H9 (cell line): Measurements from ENCODE around the gene KAT5. TPM values are rescaled to one million over a fixed set of nuclear protein-coding genes. Genes with fewer than 3 reads are reported as not detected.

Source experiments
- DNase-seq: peaks from one replicate; pipeline ENCODE4 v3.0.0-alpha.2; 2017
- H2AFZ ChIP-seq: one replicate; pipeline ENCODE4 v1.6.1; 2013; ENCODE audit warnings: mild to moderate bottlenecking, low read length, control low read depth, moderate library complexity
- H2AK5ac ChIP-seq: 2 replicates; pipeline ENCODE4 v1.6.1; 2013; ENCODE audit warnings: low read length, control low read depth, mixed read lengths; ENCODE audit not compliant: insufficient read length
- H2BK120ac ChIP-seq: one replicate; pipeline ENCODE4 v1.6.1; 2013; ENCODE audit warnings: low read depth, mild to moderate bottlenecking, low read length, control low read depth, inconsistent platforms; ENCODE audit not compliant: poor library complexity, severe bottlenecking
- H2BK12ac ChIP-seq: 2 replicates; pipeline ENCODE4 v1.6.1; 2013; ENCODE audit warnings: low read length, control low read depth, mixed read lengths, low read depth; ENCODE audit not compliant: insufficient read length
- H2BK15ac ChIP-seq: 2 replicates; pipeline ENCODE4 v1.6.1; 2013; ENCODE audit warnings: low read depth, low read length, control low read depth
- H2BK20ac ChIP-seq: one replicate; pipeline ENCODE4 v1.6.1; 2013; ENCODE audit warnings: low read depth, mild to moderate bottlenecking, low read length, control low read depth, inconsistent platforms; ENCODE audit not compliant: poor library complexity, severe bottlenecking
- H2BK5ac ChIP-seq: 2 replicates; pipeline ENCODE4 v1.6.1; 2013; ENCODE audit warnings: low read length, control low read depth, mixed read lengths; ENCODE audit not compliant: insufficient read length
- H3K14ac ChIP-seq: 2 replicates; pipeline ENCODE4 v1.6.1; 2013; ENCODE audit warnings: low read length, control low read depth; ENCODE audit not compliant: insufficient read depth
- H3K18ac ChIP-seq: 2 replicates; pipeline ENCODE4 v1.6.1; 2013; ENCODE audit warnings: low read depth, mild to moderate bottlenecking, mixed read lengths, low read length, control low read depth; ENCODE audit not compliant: insufficient read length
- H3K23ac ChIP-seq: 2 replicates; pipeline ENCODE4 v1.6.1; 2013; ENCODE audit warnings: low read length, control low read depth, mixed read lengths, low read depth; ENCODE audit not compliant: insufficient read length
- H3K23me2 ChIP-seq: 2 replicates; pipeline ENCODE4 v1.6.1; 2013; ENCODE audit warnings: low read depth, mild to moderate bottlenecking, mixed read lengths, low read length, control low read depth; ENCODE audit not compliant: insufficient read length, poor library complexity, severe bottlenecking
- H3K27ac ChIP-seq: 2 replicates; pipeline ENCODE4 v1.5.1; 2013; ENCODE audit warnings: low read length, control low read depth, mixed read lengths, low read depth; ENCODE audit not compliant: insufficient read length
- H3K27me3 ChIP-seq: 2 replicates; pipeline ENCODE4 v1.6.1; 2013; ENCODE audit warnings: low read length, control low read depth, inconsistent platforms; ENCODE audit not compliant: insufficient read depth
- H3K4ac ChIP-seq: 2 replicates; pipeline ENCODE4 v1.6.1; 2013; ENCODE audit warnings: low read depth, mild to moderate bottlenecking, control low read depth, inconsistent platforms, low read length, moderate library complexity
- H3K4me1 ChIP-seq: 2 replicates; pipeline ENCODE4 v1.6.1; 2013; ENCODE audit warnings: low read length, control low read depth, inconsistent platforms; ENCODE audit not compliant: insufficient read depth
- H3K4me2 ChIP-seq: 2 replicates; pipeline ENCODE4 v1.6.1; 2013; ENCODE audit warnings: low read length, control low read depth, mixed read lengths; ENCODE audit not compliant: insufficient read length, insufficient read depth
- H3K56ac ChIP-seq: 2 replicates; pipeline ENCODE4 v1.6.1; 2013; ENCODE audit warnings: low read depth, mild to moderate bottlenecking, mixed read lengths, low read length, control low read depth; ENCODE audit not compliant: insufficient read length
- H3K79me1 ChIP-seq: 2 replicates; pipeline ENCODE4 v1.6.1; 2013; ENCODE audit warnings: low read depth, mild to moderate bottlenecking, moderate library complexity, low read length, control low read depth, inconsistent platforms; ENCODE audit not compliant: insufficient read depth, poor library complexity, severe bottlenecking
- H3K79me2 ChIP-seq: 2 replicates; pipeline ENCODE4 v1.6.1; 2013; ENCODE audit warnings: low read length, control low read depth, inconsistent platforms; ENCODE audit not compliant: insufficient read depth
- H3K9ac ChIP-seq: 2 replicates; pipeline ENCODE4 v1.6.1; 2013; ENCODE audit warnings: low read length, control low read depth, mixed read lengths; ENCODE audit not compliant: insufficient read length; ENCODE audit errors: extremely low read depth
- H3K9me3 ChIP-seq: one replicate; pipeline ENCODE4 v1.6.1; 2013; ENCODE audit warnings: low read depth, low read length, inconsistent platforms; ENCODE audit not compliant: control insufficient read depth
- H3T11ph ChIP-seq: one replicate; pipeline ENCODE4 v1.6.1; 2013; ENCODE audit warnings: mild to moderate bottlenecking, low read length, control low read depth, inconsistent platforms
- H4K20me1 ChIP-seq: one replicate; pipeline ENCODE4 v1.6.1; 2013; ENCODE audit not compliant: control insufficient read depth, insufficient read length, insufficient read depth
- H4K5ac ChIP-seq: 2 replicates; pipeline ENCODE4 v1.6.1; 2013; ENCODE audit warnings: low read depth, mild to moderate bottlenecking, mixed read lengths, low read length, control low read depth; ENCODE audit not compliant: insufficient read length
- H4K8ac ChIP-seq: replicated peaks from 2 replicates; pipeline ENCODE4 v1.6.1; 2013; ENCODE audit warnings: low read length, control low read depth, mixed read lengths, low read depth; ENCODE audit not compliant: insufficient read length
- H4K91ac ChIP-seq: 2 replicates; pipeline ENCODE4 v1.6.1; 2013; ENCODE audit warnings: low read depth, mild to moderate bottlenecking, moderate library complexity, mixed read lengths, low read length, control low read depth; ENCODE audit not compliant: insufficient read length
- H3K27ac Mint-ChIP-seq, 3 experiments: 2 replicates in 2 of 3; 3 replicates in 1 of 3; pipeline ENCODE4 v1.8.0; 2020 to 2021; ENCODE audit warnings: mixed read lengths in 3 of 3, mild to moderate bottlenecking in 1 of 3, moderate library complexity in 1 of 3
- H3K27me3 Mint-ChIP-seq: 2 replicates; pipeline ENCODE4 v1.8.0; 2021; ENCODE audit warnings: low read depth, mild to moderate bottlenecking, moderate library complexity, mixed read lengths
- H3K36me3 Mint-ChIP-seq, 3 experiments: 2 replicates in 2 of 3; 3 replicates in 1 of 3; pipeline ENCODE4 v1.8.0; 2020 to 2021; ENCODE audit warnings: low read depth in 3 of 3, mixed read lengths in 3 of 3; ENCODE audit not compliant: insufficient read depth in 1 of 3
- H3K4me1 Mint-ChIP-seq, 2 experiments: 2 replicates each; pipeline ENCODE4 v1.8.0; 2020; ENCODE audit warnings: mixed read lengths in 2 of 2
- H3K4me3 Mint-ChIP-seq, 2 experiments: 2 replicates in 1 of 2; 3 replicates in 1 of 2; pipeline ENCODE4 v1.8.0; 2020 to 2021; ENCODE audit warnings: mild to moderate bottlenecking in 2 of 2, mixed read lengths in 2 of 2, moderate library complexity in 1 of 2
- H3K9me3 Mint-ChIP-seq, 2 experiments: 2 replicates in 1 of 2; 3 replicates in 1 of 2; pipeline ENCODE4 v1.8.0; 2020; ENCODE audit warnings: mild to moderate bottlenecking in 2 of 2, mixed read lengths in 2 of 2, moderate library complexity in 1 of 2
- CTCF ChIP-seq: fragments of 200-600 bp; sonication (generic); conservative IDR thresholded peaks from 3 replicates; pipeline ENCODE4 v1.8.0; 2021; ENCODE audit warnings: antibody characterized with exemption, mild to moderate bottlenecking
- WGBS: extraction: QIAGEN DNeasy Blood & Tissue Kit; methylation state at CpG from one replicate; pipeline ENCODE4 v1.1.7; 2013; ENCODE audit warnings: missing lambda C conversion rate, low lambda C conversion rate, mixed read lengths; ENCODE audit not compliant: insufficient read length; ENCODE audit errors: extremely low coverage; 5-methylcytosine and 5-hydroxymethylcytosine counted together
- total RNA-seq: library from RNA; stranded (reverse); gene quantifications from 2 replicates; pipeline ENCODE4 v1.2.1, GENCODE V29; 2021

KAT5 gene
- total RNA-seq, 1 experiment from 2014 or later = 56.7 TPM

- no peak for DNase-seq
- H3K4me3 Mint-ChIP-seq = no peak overlapping the region
- Histone ChIP-seq H4K20me1 (no peaks in the 10 kb centered on the region), H3K14ac (no peak overlapping the region), H3K18ac (no peak overlapping the region), H3K9ac (no peak overlapping the region), H2BK12ac (no peak overlapping the region), H3K4me1 (no peaks in the 10 kb centered on the region), H3K56ac (no peak overlapping the region), H3K27me3 (no peaks in the 10 kb centered on the region), H3K27ac (no peak overlapping the region), H2BK20ac (no peak overlapping the region), H2AK5ac (no peak overlapping the region), H3K23ac (no peak overlapping the region), H3K4me2 (no peak overlapping the region), H2BK120ac (no peak overlapping the region), H3K4ac (no peak overlapping the region), H3K9me3 (peaks cover 4% of the 10 kb centered on the region), H3T11ph (no peak overlapping the region), H2BK5ac (no peak overlapping the region), H4K5ac (no peak overlapping the region), H3K23me2 (no peaks in the 10 kb centered on the region), H3K79me1 (no peaks in the 10 kb centered on the region), H3K79me2 (no peaks in the 10 kb centered on the region), H2AFZ (no peak overlapping the region), H4K91ac (no peak overlapping the region), H4K8ac (no peak overlapping the region), H2BK15ac (no peak overlapping the region)
- peaks cover 37% of the 10 kb centered on the region for H3K27me3 Mint-ChIP-seq
- no peaks in the 10 kb centered on the region for H3K36me3 Mint-ChIP-seq
- WGBS = no CpG with 5 or more reads among the region's 8 CpGs
- no peaks in the 10 kb centered on the region for H3K4me1 Mint-ChIP-seq
- H3K9me3 Mint-ChIP-seq = peaks cover 25 to 33% of the 10 kb centered on the region in 2 experiments
- no peak for TF ChIP-seq CTCF
- H3K27ac Mint-ChIP-seq = no peak overlapping the region
Measured at GRCh38 chr11:65741185-65741584, 29.1 kb downstream of the KAT5 start.
